Measurements from ENCODE around the gene CNNM3. TPM values are rescaled to one million over a fixed set of nuclear protein-coding genes. Genes with fewer than 3 reads are reported as not detected.

Gene CNNM3
- total RNA-seq, 1 donor from 2014 or later: 5.6 TPM

GRCh38 chr2:96810783-96811192 is 5.3 kb upstream of the CNNM3 start:
- H3K27me3 Mint-ChIP-seq (ENCODE audit: low read depth, unreplicated experiment): no peaks in the 10 kb centered on the region
- no peak overlapping the region for H3K27ac ChIP-seq (ENCODE audit: low read depth, low read length)
- DNase-seq (ENCODE audit: low read depth): no peak
- peaks cover 2% of the 10 kb centered on the region for H3K4me1 Mint-ChIP-seq (ENCODE audit: low read depth, unreplicated experiment)
- no peaks in the 10 kb centered on the region for H4K20me1 ChIP-seq (ENCODE audit: insufficient read depth, low read length)
- H3K4me3 ChIP-seq (ENCODE audit: insufficient read depth, low read depth, low read length): no peak overlapping the region
- no peaks in the 10 kb centered on the region for H3K9me3 Mint-ChIP-seq (ENCODE audit: unreplicated experiment)
- H3K36me3 ChIP-seq (ENCODE audit: insufficient read depth, low read length): no peaks in the 10 kb centered on the region
- no peaks in the 10 kb centered on the region for H3K79me2 ChIP-seq (ENCODE audit: insufficient read depth, low read length)
- H3K9me3 ChIP-seq (ENCODE audit: insufficient read depth, low read depth, low read length): no peaks in the 10 kb centered on the region
- no peak overlapping the region for H2AFZ ChIP-seq (ENCODE audit: low read depth, low read length)
- no peak overlapping the region for H3K27ac Mint-ChIP-seq (ENCODE audit: unreplicated experiment)
- FAIRE-seq: no peak
- no peak overlapping the region for H3K4me2 ChIP-seq (ENCODE audit: low read length)
- peaks cover 8% of the 10 kb centered on the region for H3K36me3 Mint-ChIP-seq (ENCODE audit: low read depth, unreplicated experiment)
- no peak overlapping the region for H3K9ac ChIP-seq (ENCODE audit: low read length)
- TF ChIP-seq CTCF (IDR thresholded peaks at IDR 0.05; ENCODE audit: insufficient read depth, low read depth, low read length): no peak
- TF ChIP-seq EZH2 (IDR thresholded peaks at IDR 0.05; ENCODE audit: insufficient read depth, low read length): no peak
- no peak overlapping the region for H3K4me3 Mint-ChIP-seq (ENCODE audit: unreplicated experiment)
- no peaks in the 10 kb centered on the region for H3K27me3 ChIP-seq (ENCODE audit: insufficient read depth, low read length)
- H3K4me1 ChIP-seq (ENCODE audit: insufficient read depth, low read length): peaks cover 6% of the 10 kb centered on the region

- no peak overlapping the region for H3K9ac ChIP-seq (ENCODE audit: low read length)
- DNase-seq (ENCODE audit: low read depth): peak; percentile 9
Observed at GRCh38 chr2:96811917-96812316, 4.2 kb upstream of the CNNM3 start.

More at GRCh38 chr2:96811917-96812316, 4.2 kb upstream of the CNNM3 start:
- Histone ChIP-seq H3K9me3 (ENCODE audit: insufficient read depth, low read depth, low read length) (no peaks in the 10 kb centered on the region), H3K79me2 (ENCODE audit: insufficient read depth, low read length) (no peaks in the 10 kb centered on the region), H3K4me1 (ENCODE audit: insufficient read depth, low read length) (peaks cover 6% of the 10 kb centered on the region), H3K4me3 (ENCODE audit: insufficient read depth, low read depth, low read length) (no peak overlapping the region), H3K27me3 (ENCODE audit: insufficient read depth, low read length) (no peaks in the 10 kb centered on the region), H2AFZ (ENCODE audit: low read depth, low read length) (no peak overlapping the region), H4K20me1 (ENCODE audit: insufficient read depth, low read length) (no peaks in the 10 kb centered on the region), H3K27ac (ENCODE audit: low read depth, low read length) (no peak overlapping the region), H3K4me2 (ENCODE audit: low read length) (no peak overlapping the region), H3K36me3 (ENCODE audit: insufficient read depth, low read length) (no peaks in the 10 kb centered on the region)
- Mint-ChIP-seq H3K27me3 (ENCODE audit: low read depth, unreplicated experiment) (no peaks in the 10 kb centered on the region), H3K4me1 (ENCODE audit: low read depth, unreplicated experiment) (peaks cover 2% of the 10 kb centered on the region), H3K27ac (ENCODE audit: unreplicated experiment) (no peak overlapping the region), H3K36me3 (ENCODE audit: low read depth, unreplicated experiment) (peaks cover 8% of the 10 kb centered on the region), H3K4me3 (ENCODE audit: unreplicated experiment) (no peak overlapping the region), H3K9me3 (ENCODE audit: unreplicated experiment) (no peaks in the 10 kb centered on the region)
- TF ChIP-seq CTCF (IDR thresholded peaks at IDR 0.05; ENCODE audit: insufficient read depth, low read depth, low read length): no peak
- no peak for TF ChIP-seq EZH2 (IDR thresholded peaks at IDR 0.05; ENCODE audit: insufficient read depth, low read length)
- no peak for FAIRE-seq

Data from astrocyte (in vitro differentiated cells and primary cell).